ENCODE data around the gene EME2. TPM values are rescaled to one million over a fixed set of nuclear protein-coding genes. Genes with fewer than 3 reads are reported as not detected.
"Not testable (repeated sequence)": the region's sequence is repeated elsewhere in the genome, so short reads cannot be mapped to it uniquely, and the experiment has no call there.

Gene EME2
- total RNA-seq, 1 donor from 2014 or later: 6.8 TPM

- no peak for TF ChIP-seq CTCF (IDR thresholded peaks at IDR 0.05; ENCODE audit: insufficient read depth, low read length, poor library complexity, severe bottlenecking)
- DNase-seq (ENCODE audit: low read depth): no peak
- Histone ChIP-seq H3K4me3 (ENCODE audit: low read depth, low read length) (no peak overlapping the region), H3K36me3 (ENCODE audit: control insufficient read depth, insufficient read depth, low read length) (peaks cover 2% of the 10 kb centered on the region), H3K27me3 (ENCODE audit: control insufficient read depth, insufficient read depth, low read length) (no peaks in the 10 kb centered on the region)
Measured at GRCh38 chr16:1729026-1729425, 43.6 kb upstream of the EME2 start.

DNA sequence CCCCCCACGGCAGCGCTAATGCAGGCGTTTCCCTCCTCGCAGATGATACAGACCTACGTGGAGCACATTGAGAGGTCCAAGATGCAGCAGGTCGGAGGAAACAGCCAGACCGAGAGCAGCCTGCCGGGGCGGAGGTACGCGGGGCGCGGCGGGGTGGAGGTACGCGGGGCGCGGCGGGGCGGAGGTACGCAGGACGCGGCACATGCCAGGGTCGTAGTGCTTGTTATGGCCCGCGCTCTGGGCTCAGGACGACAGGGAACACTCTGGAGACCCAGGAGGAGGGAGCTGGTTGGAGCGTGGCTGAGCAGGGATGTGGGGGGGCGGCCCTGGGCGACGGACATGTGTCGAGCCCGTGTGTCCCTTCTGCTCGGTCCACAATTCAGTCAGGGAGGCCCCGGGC, 43.2 kb upstream of the EME2 start:
- Histone ChIP-seq H3K27me3 (ENCODE audit: control insufficient read depth, insufficient read depth, low read length) (no peaks in the 10 kb centered on the region), H3K36me3 (ENCODE audit: control insufficient read depth, insufficient read depth, low read length) (peaks cover 2% of the 10 kb centered on the region), H3K4me3 (ENCODE audit: low read depth, low read length) (no peak overlapping the region)
- no peak for TF ChIP-seq CTCF (IDR thresholded peaks at IDR 0.05; ENCODE audit: insufficient read depth, low read length, poor library complexity, severe bottlenecking)
- no peak for DNase-seq (ENCODE audit: low read depth)

DNA sequence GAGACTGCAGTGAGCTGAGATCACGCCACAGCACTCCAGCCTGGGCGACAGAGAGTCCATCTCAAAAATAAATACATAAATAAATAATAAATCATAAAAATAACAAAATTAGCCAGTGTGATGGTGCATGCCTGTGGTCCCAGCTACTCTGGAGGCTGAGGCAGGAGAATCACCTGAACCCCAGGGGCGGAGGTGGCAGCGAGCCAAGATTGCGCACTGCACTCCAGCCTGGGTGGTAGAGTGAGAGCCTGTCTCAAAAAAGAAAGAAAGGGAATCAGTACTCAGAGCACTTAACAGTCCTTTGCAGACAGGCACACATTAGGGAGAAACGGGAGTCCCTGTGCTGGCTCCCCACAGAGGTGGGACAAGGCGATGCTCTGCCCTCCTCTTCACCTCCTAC, 41.5 kb upstream of the EME2 start:
- peaks cover 2% of the 10 kb centered on the region for H3K36me3 ChIP-seq (ENCODE audit: control insufficient read depth, insufficient read depth, low read length)
- no peak for TF ChIP-seq CTCF (IDR thresholded peaks at IDR 0.05; ENCODE audit: insufficient read depth, low read length, poor library complexity, severe bottlenecking)

GRCh38 chr16:1731603-1732002, 41.0 kb upstream of the EME2 start:
- Histone ChIP-seq H3K36me3 (ENCODE audit: control insufficient read depth, insufficient read depth, low read length) (peaks cover 2% of the 10 kb centered on the region), H3K27me3 (ENCODE audit: control insufficient read depth, insufficient read depth, low read length) (no peaks in the 10 kb centered on the region), H3K4me3 (ENCODE audit: low read depth, low read length) (no peak overlapping the region)
- no peak for DNase-seq (ENCODE audit: low read depth)
- TF ChIP-seq CTCF (IDR thresholded peaks at IDR 0.05; ENCODE audit: insufficient read depth, low read length, poor library complexity, severe bottlenecking): no peak

More for the DNA sequence above, 41.5 kb upstream of the EME2 start:
- Histone ChIP-seq H3K4me3 (ENCODE audit: low read depth, low read length) (no peak overlapping the region), H3K27me3 (ENCODE audit: control insufficient read depth, insufficient read depth, low read length) (no peaks in the 10 kb centered on the region)
- DNase-seq (ENCODE audit: low read depth): no peak

- H3K36me3 ChIP-seq (ENCODE audit: control insufficient read depth, insufficient read depth, low read length): peaks cover 2% of the 10 kb centered on the region
Measured at GRCh38 chr16:1732071-1732470, 40.5 kb upstream of the EME2 start.

GRCh38 chr16:1732551-1732987, 40.0 kb upstream of the EME2 start:
- H3K4me3 ChIP-seq (ENCODE audit: low read depth, low read length); DNase-seq (ENCODE audit: low read depth); H3K27me3 ChIP-seq (ENCODE audit: control insufficient read depth, insufficient read depth, low read length); H3K36me3 ChIP-seq (ENCODE audit: control insufficient read depth, insufficient read depth, low read length): not testable (repeated sequence)

More at GRCh38 chr16:1732071-1732470, 40.5 kb upstream of the EME2 start:
- Histone ChIP-seq H3K4me3 (ENCODE audit: low read depth, low read length) (no peak overlapping the region), H3K27me3 (ENCODE audit: control insufficient read depth, insufficient read depth, low read length) (no peaks in the 10 kb centered on the region)
- DNase-seq (ENCODE audit: low read depth): no peak
- TF ChIP-seq CTCF (IDR thresholded peaks at IDR 0.05; ENCODE audit: insufficient read depth, low read length, poor library complexity, severe bottlenecking): no peak

All from kidney epithelial cell (primary cell).